Prostate gland (tissue), 2 donors: ENCODE measurements around the gene MSANTD3.

Source experiments
- POLR2A ChIP-seq: fragments of 450-650 bp; IDR thresholded peaks from one replicate; pipeline ENCODE4 v1.6.1; 2016; ENCODE audit warnings: antibody characterized with exemption, mild to moderate bottlenecking
- TF ChIP-seq, protein P1 (sequence below), 4 experiments: fragments of 200-600 bp in 2 of 4; fragments of 450-650 bp in 2 of 4; sonication (generic) in 2 of 4; IDR thresholded peaks; 1 replicate in 3 of 4; 2 replicates in 1 of 4; pipeline ENCODE4 v1.5.1; 2016 to 2019; ENCODE audit warnings: antibody characterized with exemption in 4 of 4, mild to moderate bottlenecking in 2 of 4, moderate library complexity in 2 of 4

- TF ChIP-seq, protein P1, sequence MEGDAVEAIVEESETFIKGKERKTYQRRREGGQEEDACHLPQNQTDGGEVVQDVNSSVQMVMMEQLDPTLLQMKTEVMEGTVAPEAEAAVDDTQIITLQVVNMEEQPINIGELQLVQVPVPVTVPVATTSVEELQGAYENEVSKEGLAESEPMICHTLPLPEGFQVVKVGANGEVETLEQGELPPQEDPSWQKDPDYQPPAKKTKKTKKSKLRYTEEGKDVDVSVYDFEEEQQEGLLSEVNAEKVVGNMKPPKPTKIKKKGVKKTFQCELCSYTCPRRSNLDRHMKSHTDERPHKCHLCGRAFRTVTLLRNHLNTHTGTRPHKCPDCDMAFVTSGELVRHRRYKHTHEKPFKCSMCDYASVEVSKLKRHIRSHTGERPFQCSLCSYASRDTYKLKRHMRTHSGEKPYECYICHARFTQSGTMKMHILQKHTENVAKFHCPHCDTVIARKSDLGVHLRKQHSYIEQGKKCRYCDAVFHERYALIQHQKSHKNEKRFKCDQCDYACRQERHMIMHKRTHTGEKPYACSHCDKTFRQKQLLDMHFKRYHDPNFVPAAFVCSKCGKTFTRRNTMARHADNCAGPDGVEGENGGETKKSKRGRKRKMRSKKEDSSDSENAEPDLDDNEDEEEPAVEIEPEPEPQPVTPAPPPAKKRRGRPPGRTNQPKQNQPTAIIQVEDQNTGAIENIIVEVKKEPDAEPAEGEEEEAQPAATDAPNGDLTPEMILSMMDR (IDR thresholded peaks at IDR 0.05) = no peak
- no peak for TF ChIP-seq POLR2A
Observed at GRCh38 chr9:100465761-100466160, 38.8 kb downstream of the MSANTD3 start.
